Testis (tissue), 2 donors: ENCODE measurements around the gene NCOR2.

ENCODE experiments used
- CTCF ChIP-seq, 3 experiments: fragments of 450-650 bp in 2 of 3; fragments of 200-600 bp in 1 of 3; sonication (generic) in 1 of 3; IDR thresholded peaks; one replicate each; pipeline ENCODE4 v1.5.1; 2016 to 2019; ENCODE audit warnings: antibody characterized with exemption in 3 of 3, mild to moderate bottlenecking in 2 of 3, moderate library complexity in 1 of 3
- POLR2A ChIP-seq: fragments of 450-650 bp; IDR thresholded peaks from one replicate; pipeline ENCODE4 v1.6.1; 2017; ENCODE audit warnings: antibody characterized with exemption, mild to moderate bottlenecking, moderate library complexity

- TF ChIP-seq CTCF (IDR thresholded peaks at IDR 0.05) (no peak), POLR2A (no peak)
Measured at GRCh38 chr12:124531281-124531745, 36.1 kb downstream of the NCOR2 start.
